A549 (cell line): ENCODE measurements around the gene CXCL14. TPM values are rescaled to one million over a fixed set of nuclear protein-coding genes. Genes with fewer than 3 reads are reported as not detected.

Experiments used
- ATAC-seq, 2 experiments: fragments of 200-7000 bp in 1 of 2; fragments of >200 bp in 1 of 2; cut with Nextera tagmentation in 1 of 2; cut with Tn5 transposase in 1 of 2; 3 replicates each; pipeline versions ENCODE4 v1.8.0 to v1.9.1; 2018 to 2020; ENCODE audit warnings: mild to moderate bottlenecking in 1 of 2, moderate library complexity in 1 of 2
- CTCF ChIA-PET: fragments of 300-600 bp; sonication (Branson Sonifier 250); formaldehyde crosslinking; extraction: SDS; loops from one replicate; lab custom pipeline; 2021; ENCODE audit warnings: antibody characterized with exemption, inconsistent platforms; lab: Yijun Ruan, JAX
- POLR2A ChIA-PET: fragments of 350-600 bp; formaldehyde crosslinking; extraction: SDS; loops from one replicate; lab custom pipeline; 2021; ENCODE audit warnings: antibody characterized with exemption, inconsistent platforms; lab: Yijun Ruan, JAX
- DNase-seq, 2 experiments: peaks; one replicate each; pipeline versions ENCODE4 v3.0.0 to v3.0.0-alpha.2; 2011 to 2016; ENCODE audit warnings: low read depth in 1 of 2, low spot score in 1 of 2
- FAIRE-seq: peaks from 2 replicates; lab custom pipeline; 2011; peaks lifted over from hg19 to GRCh38; lab: Jason Lieb, UNC
- H3K27ac ChIP-seq, 2 experiments: fragments of >200 bp; sonication (Bioruptor Twin); formaldehyde crosslinking; 3 replicates each; pipeline ENCODE4 v1.5.1; 2016 to 2017
- H3K4me1 ChIP-seq: fragments of >200 bp; sonication (Bioruptor Twin); formaldehyde crosslinking; 3 replicates; pipeline ENCODE4 v1.6.1; 2016
- H3K4me2 ChIP-seq: fragments of >200 bp; sonication (Bioruptor Twin); formaldehyde crosslinking; 3 replicates; pipeline ENCODE4 v1.6.1; 2016
- H3K4me3 ChIP-seq: fragments of >200 bp; sonication (Bioruptor Twin); formaldehyde crosslinking; 3 replicates; pipeline ENCODE4 v1.5.1; 2016
- H3K9me3 ChIP-seq: fragments of >200 bp; sonication (Bioruptor Twin); formaldehyde crosslinking; 3 replicates; pipeline ENCODE4 v1.6.1; 2016
- BHLHE40 ChIP-seq: IDR thresholded peaks from 2 replicates; pipeline ENCODE4 v1.6.1; 2012; ENCODE audit warnings: low read depth, low read length, inconsistent platforms
- CHD4 ChIP-seq: fragments of 200-600 bp; sonication (generic); IDR thresholded peaks from 2 replicates; pipeline ENCODE4 v1.6.1; 2016; ENCODE audit warnings: antibody characterized with exemption, mild to moderate bottlenecking, borderline replicate concordance
- EHMT2 ChIP-seq: fragments of 200-600 bp; sonication (generic); IDR thresholded peaks from 2 replicates; pipeline ENCODE4 v1.6.1; 2016; ENCODE audit warnings: antibody characterized with exemption, low read depth, mild to moderate bottlenecking, moderate library complexity
- FOSL2 ChIP-seq, 2 experiments: fragments of 450-650 bp in 1 of 2; fragments of >200 bp in 1 of 2; sonication (Bioruptor Twin) in 1 of 2; formaldehyde crosslinking; IDR thresholded peaks; 2 replicates each; pipeline versions ENCODE4 v1.5.0 to v1.6.1; 2016 to 2020; ENCODE audit warnings: mild to moderate bottlenecking in 1 of 2, moderate library complexity in 1 of 2
- FOXS1 ChIP-seq: fragments of 250-450 bp; sonication (Bioruptor Pico); IDR thresholded peaks from 2 replicates; pipeline ENCODE4 v1.5.0; 2020; ENCODE audit warnings: mild to moderate bottlenecking, moderate library complexity
- HDAC2 ChIP-seq: fragments of 200-600 bp; sonication (generic); IDR thresholded peaks from 2 replicates; pipeline ENCODE4 v1.6.1; 2016
- HES2 ChIP-seq: fragments of >200 bp; sonication (Bioruptor Twin); formaldehyde crosslinking; IDR thresholded peaks from 2 replicates; pipeline ENCODE4 v1.6.1; 2016
- HMGXB4 ChIP-seq: fragments of 250-450 bp; sonication (Bioruptor Pico); IDR thresholded peaks from 2 replicates; pipeline ENCODE4 v1.5.0; 2021; ENCODE audit warnings: mild to moderate bottlenecking, moderate library complexity, borderline replicate concordance
- HOXA7 ChIP-seq: fragments of 250-450 bp; sonication (Bioruptor Pico); IDR thresholded peaks from 2 replicates; pipeline ENCODE4 v1.5.0; 2020; ENCODE audit warnings: mild to moderate bottlenecking, moderate library complexity
- HOXB5 ChIP-seq: fragments of 250-450 bp; sonication (Bioruptor Pico); IDR thresholded peaks from 2 replicates; pipeline ENCODE4 v1.5.0; 2020; ENCODE audit warnings: mild to moderate bottlenecking, moderate library complexity
- KDM5A ChIP-seq: fragments of 200-600 bp; sonication (generic); IDR thresholded peaks from 2 replicates; pipeline ENCODE4 v1.6.1; 2016; ENCODE audit warnings: antibody characterized with exemption, mild to moderate bottlenecking
- MAZ ChIP-seq: fragments of 150-350 bp; IDR thresholded peaks from 2 replicates; pipeline ENCODE4 v1.6.1; 2014; ENCODE audit warnings: antibody characterized with exemption, low read depth, low read length, borderline replicate concordance
- NFE2L2 ChIP-seq: fragments of 150-350 bp; conservative IDR thresholded peaks from 2 replicates; pipeline ENCODE4 v1.6.1; 2014; ENCODE audit warnings: low read length
- NPAS2 ChIP-seq: fragments of 250-450 bp; sonication (Bioruptor Pico); IDR thresholded peaks from 2 replicates; pipeline ENCODE4 v1.8.0; 2022; ENCODE audit warnings: mild to moderate bottlenecking, moderate library complexity, borderline replicate concordance
- RARB ChIP-seq: fragments of 250-450 bp; sonication (Bioruptor Pico); IDR thresholded peaks from 2 replicates; pipeline ENCODE4 v1.8.0; 2021; ENCODE audit warnings: mild to moderate bottlenecking, moderate library complexity
- RCOR1 ChIP-seq: fragments of 150-350 bp; IDR thresholded peaks from 2 replicates; pipeline ENCODE4 v1.6.1; 2014; ENCODE audit warnings: antibody characterized with exemption, low read length, low read depth
- SMC3 ChIP-seq: fragments of >200 bp; sonication (Bioruptor Twin); formaldehyde crosslinking; IDR thresholded peaks from 3 replicates; pipeline ENCODE4 v1.6.1; 2018; ENCODE audit warnings: inconsistent platforms
- SREBF2 ChIP-seq: fragments of 450-650 bp; IDR thresholded peaks from 2 replicates; pipeline ENCODE4 v1.6.1; 2014; ENCODE audit warnings: mild to moderate bottlenecking, moderate library complexity
- TP53 ChIP-seq: fragments of 250-450 bp; sonication (Bioruptor Pico); IDR thresholded peaks from 2 replicates; pipeline ENCODE4 v1.5.0; 2021; ENCODE audit warnings: mild to moderate bottlenecking, moderate library complexity
- USF2 ChIP-seq: fragments of 450-650 bp; IDR thresholded peaks from 2 replicates; pipeline ENCODE4 v1.6.1; 2014; ENCODE audit warnings: antibody characterized with exemption
- ZFP36 ChIP-seq: fragments of 450-650 bp; IDR thresholded peaks from 2 replicates; pipeline ENCODE4 v1.6.1; 2014; ENCODE audit warnings: borderline replicate concordance; ENCODE audit not compliant: partially characterized antibody
- ZNF302 ChIP-seq: fragments of 250-450 bp; sonication (Bioruptor Pico); IDR thresholded peaks from 2 replicates; pipeline ENCODE4 v1.9.0; 2021; ENCODE audit warnings: inconsistent platforms, mild to moderate bottlenecking, moderate library complexity
- WGBS: methylation state at CpG from one replicate; pipeline ENCODE4 v1.1.6; 2017; ENCODE audit errors: missing lambda C conversion rate; 5-methylcytosine and 5-hydroxymethylcytosine counted together
- polyA plus RNA-seq, 4 experiments: library from polyadenylated mRNA; depleted of rRNA in 3 of 4; stranded (reverse); fragments of >200 nt; fragmentation: RNase III in 1 of 4; extraction: RNeasy Plus Mini Kit Qiagen cat#74134 plus additional on column Dnase treatment in 1 of 4; gene quantifications; 2 replicates in 3 of 4; 3 replicates in 1 of 4; pipeline ENCODE4 v1.2.3, GENCODE V29; 2011 to 2017

The CXCL14 gene
- polyA plus RNA-seq, 2 of the 4 experiments (the other 2 are of a cell fraction): 0.12 TPM; not detected in 1

- Histone ChIP-seq H3K4me2 (no peak overlapping the region), H3K27ac (no peak overlapping the region), H3K9me3 (no peaks in the 10 kb centered on the region), H3K4me3 (no peak overlapping the region), H3K4me1 (no peaks in the 10 kb centered on the region)
- ATAC-seq: no peak
- CTCF ChIA-PET: interaction anchor here (1.0 to 1.5 kb wide), 2 partner anchors 31 to 128 kb away, joined by 3 read pairs; no protein-coding TSS in a partner anchor
- no peak for FAIRE-seq
- 2% methylated on average over 3 of the region's 3 CpGs for WGBS
- DNase-seq: no peak
- TF ChIP-seq SREBF2: no peak
- TF ChIP-seq USF2: no peak
- TF ChIP-seq MAZ: no peak
- TF ChIP-seq KDM5A: no peak
- TF ChIP-seq HDAC2: no peak
- TF ChIP-seq FOXS1 (CRISPR knock-in tag): no peak
- no peak for TF ChIP-seq NFE2L2
- POLR2A ChIA-PET: no interaction called here
These were observed 18.0 kb upstream of the CXCL14 start for GRCh38 chr5:135596788-135597187.

GRCh38 chr5:135596157-135596763 lies 17.5 kb upstream of the CXCL14 start:
- DNase-seq (no peak), ATAC-seq (no peak), FAIRE-seq (no peak)
- TF ChIP-seq ZNF302 (CRISPR knock-in tag) (no peak), RCOR1 (no peak), HMGXB4 (no peak), TP53 (CRISPR knock-in tag) (no peak), EHMT2 (no peak), HOXA7 (CRISPR knock-in tag) (no peak), BHLHE40 (no peak), CHD4 (no peak), HOXB5 (CRISPR knock-in tag) (no peak), NPAS2 (CRISPR knock-in tag) (no peak), ZFP36 (no peak), SMC3 (no peak), FOSL2 (IDR thresholded peaks at IDR 0.05) (no peak), FOSL2 (CRISPR knock-in tag; IDR thresholded peaks at IDR 0.05) (no peak), RARB (CRISPR knock-in tag) (no peak)
- no peak overlapping the region for H3K4me3 ChIP-seq
- no peaks in the 10 kb centered on the region for H3K4me1 ChIP-seq
- CTCF ChIA-PET: interaction anchor here (1.0 to 1.5 kb wide), 2 partner anchors 30 to 128 kb away, joined by 3 read pairs; no protein-coding TSS in a partner anchor
- H3K27ac ChIP-seq: no peak overlapping the region
- H3K9me3 ChIP-seq: no peaks in the 10 kb centered on the region
- POLR2A ChIA-PET: no interaction called here
- H3K4me2 ChIP-seq: no peak overlapping the region
- whole genome bisulfite sequencing: 12% methylated on average over 5 of the region's 5 CpGs

GRCh38 chr5:135594416-135594960 lies 15.7 kb upstream of the CXCL14 start:
- Histone ChIP-seq H3K4me2 (no peak overlapping the region), H3K9me3 (no peaks in the 10 kb centered on the region), H3K4me1 (no peaks in the 10 kb centered on the region), H3K4me3 (no peak overlapping the region), H3K27ac (no peak overlapping the region)
- POLR2A ChIA-PET: no interaction called here
- TF ChIP-seq HES2 (no peak), NFE2L2 (no peak)
- WGBS: 49% methylated on average over 2 of the region's 2 CpGs
- no peak for FAIRE-seq
- CTCF ChIA-PET: interaction anchor here (1.1 kb wide), 1 partner anchor 42 kb away, joined by 3 read pairs; no protein-coding TSS in a partner anchor
- no peak for DNase-seq
- no peak for ATAC-seq
